KMS-11 (cell line): Measurements from ENCODE around the gene IFNA5.

Source experiments
- H2AFZ ChIP-seq: fragments of 200-600 bp; sonication (generic); 2 replicates; pipeline ENCODE4 v1.6.1; 2016; ENCODE audit warnings: antibody characterized with exemption, mixed run types, low read depth
- H3K27ac ChIP-seq: fragments of 200-600 bp; sonication (generic); 2 replicates; pipeline ENCODE4 v1.6.1; 2016; ENCODE audit warnings: mild to moderate bottlenecking, mixed run types
- H3K27me3 ChIP-seq: fragments of 200-600 bp; sonication (generic); 2 replicates; pipeline ENCODE4 v1.6.1; 2017; ENCODE audit warnings: mild to moderate bottlenecking, low read depth, mixed run types, moderate library complexity; ENCODE audit not compliant: insufficient read depth
- H3K36me3 ChIP-seq: fragments of 200-600 bp; sonication (generic); 2 replicates; pipeline ENCODE4 v1.6.1; 2017; ENCODE audit warnings: mild to moderate bottlenecking, mixed run types; ENCODE audit not compliant: insufficient read depth
- H3K4me1 ChIP-seq: fragments of 200-600 bp; sonication (generic); 2 replicates; pipeline ENCODE4 v1.6.1; 2016; ENCODE audit warnings: mild to moderate bottlenecking, low read depth, mixed run types; ENCODE audit not compliant: poor library complexity, severe bottlenecking
- H3K4me2 ChIP-seq: fragments of 200-600 bp; sonication (generic); 2 replicates; pipeline ENCODE4 v1.7.0; 2016; ENCODE audit warnings: mild to moderate bottlenecking, mixed run types
- H3K4me3 ChIP-seq: fragments of 200-600 bp; sonication (generic); IDR thresholded peaks from 2 replicates; pipeline ENCODE4 v1.6.1; 2017; ENCODE audit warnings: low read depth, low read length, mixed read lengths; ENCODE audit not compliant: insufficient read depth
- H3K79me2 ChIP-seq: fragments of 200-600 bp; sonication (generic); 2 replicates; pipeline ENCODE4 v1.6.1; 2016; ENCODE audit warnings: low read depth, mixed run types; ENCODE audit not compliant: insufficient read depth
- H3K9ac ChIP-seq: fragments of 200-600 bp; sonication (generic); 2 replicates; pipeline ENCODE4 v1.6.1; 2016; ENCODE audit warnings: mild to moderate bottlenecking, mixed run types
- H4K20me1 ChIP-seq: fragments of 200-600 bp; sonication (generic); 2 replicates; pipeline ENCODE4 v1.6.1; 2016; ENCODE audit warnings: mild to moderate bottlenecking, mixed run types; ENCODE audit not compliant: insufficient read depth
- CTCF ChIP-seq: fragments of 200-600 bp; sonication (generic); conservative IDR thresholded peaks from 2 replicates; pipeline ENCODE4 v1.6.1; 2017; ENCODE audit warnings: low read depth, mild to moderate bottlenecking, antibody characterized with exemption, low read length, moderate library complexity, mixed read lengths

The IFNA5 gene

GRCh38 chr9:21281275-21281674 is 23.8 kb downstream of the IFNA5 start:
- H3K36me3 ChIP-seq, result no peaks in the 10 kb centered on the region
- H3K27ac ChIP-seq, result no peak overlapping the region
- H3K79me2 ChIP-seq, result no peaks in the 10 kb centered on the region
- no peaks in the 10 kb centered on the region for H3K4me1 ChIP-seq
- no peaks in the 10 kb centered on the region for H4K20me1 ChIP-seq
- H3K4me2 ChIP-seq, result no peak overlapping the region
- no peak for TF ChIP-seq CTCF
- H3K4me3 ChIP-seq, result no peak overlapping the region
- H3K9ac ChIP-seq, result no peak overlapping the region
- no peaks in the 10 kb centered on the region for H3K27me3 ChIP-seq
- no peak overlapping the region for H2AFZ ChIP-seq

GRCh38 chr9:21268347-21268657 is 36.8 kb downstream of the IFNA5 start:
- no peaks in the 10 kb centered on the region for H3K79me2 ChIP-seq
- H3K27me3 ChIP-seq, result no peaks in the 10 kb centered on the region
- H3K4me3 ChIP-seq, result no peak overlapping the region
- H3K27ac ChIP-seq, result no peak overlapping the region
- no peak overlapping the region for H3K9ac ChIP-seq
- H3K4me1 ChIP-seq, result no peaks in the 10 kb centered on the region
- TF ChIP-seq CTCF, result no peak
- no peaks in the 10 kb centered on the region for H3K36me3 ChIP-seq
- no peaks in the 10 kb centered on the region for H4K20me1 ChIP-seq
- no peak overlapping the region for H2AFZ ChIP-seq
- no peak overlapping the region for H3K4me2 ChIP-seq

DNA sequence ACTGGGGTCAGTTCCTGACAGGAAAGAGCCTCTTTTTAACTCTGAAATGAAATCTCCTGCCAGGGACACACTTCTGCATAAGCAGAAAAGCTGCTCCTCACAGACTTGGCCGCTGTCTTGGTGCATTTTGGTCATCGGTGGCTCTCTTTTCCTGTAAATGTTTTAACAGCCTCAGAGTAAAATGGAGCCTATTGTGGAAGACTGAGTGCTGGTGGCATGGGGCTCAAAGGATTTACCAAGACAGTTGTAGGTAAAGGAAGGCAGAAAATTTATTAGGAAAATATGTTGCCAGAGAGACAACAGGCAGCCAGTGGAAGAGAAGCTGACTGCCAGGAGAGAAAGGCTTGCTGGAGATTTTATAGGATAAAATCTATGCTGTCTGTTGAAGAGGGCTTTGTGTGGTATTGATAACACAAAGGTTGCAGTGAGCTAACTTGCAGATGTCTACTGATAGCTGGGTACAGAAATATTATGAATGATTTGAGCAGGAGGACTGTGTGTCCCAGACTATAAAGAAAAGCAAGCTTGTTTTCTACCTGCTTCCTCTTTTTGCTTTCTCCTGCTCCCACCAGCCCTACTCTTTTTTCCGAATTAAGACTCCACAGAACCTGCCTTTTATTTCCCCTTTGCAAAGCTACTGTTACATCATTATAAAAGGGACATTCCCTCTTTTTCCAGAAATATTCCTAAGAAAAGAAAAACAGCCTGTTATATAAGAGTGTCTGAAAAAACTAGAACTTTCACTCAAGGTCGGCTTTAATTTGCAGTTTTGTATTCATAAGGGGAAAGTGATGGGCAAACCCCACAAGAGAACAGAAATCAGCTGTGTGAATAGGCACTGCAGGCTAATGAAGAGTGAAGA is 37.4 kb downstream of the IFNA5 start:
- no peak overlapping the region for H3K9ac ChIP-seq
- no peak overlapping the region for H3K4me3 ChIP-seq
- no peaks in the 10 kb centered on the region for H3K4me1 ChIP-seq
- no peak overlapping the region for H3K27ac ChIP-seq
- TF ChIP-seq CTCF, result no peak
- H2AFZ ChIP-seq, result no peak overlapping the region
- H3K79me2 ChIP-seq, result no peaks in the 10 kb centered on the region
- H3K4me2 ChIP-seq, result no peak overlapping the region
- H3K27me3 ChIP-seq, result no peaks in the 10 kb centered on the region
- no peaks in the 10 kb centered on the region for H3K36me3 ChIP-seq
- no peaks in the 10 kb centered on the region for H4K20me1 ChIP-seq

DNA sequence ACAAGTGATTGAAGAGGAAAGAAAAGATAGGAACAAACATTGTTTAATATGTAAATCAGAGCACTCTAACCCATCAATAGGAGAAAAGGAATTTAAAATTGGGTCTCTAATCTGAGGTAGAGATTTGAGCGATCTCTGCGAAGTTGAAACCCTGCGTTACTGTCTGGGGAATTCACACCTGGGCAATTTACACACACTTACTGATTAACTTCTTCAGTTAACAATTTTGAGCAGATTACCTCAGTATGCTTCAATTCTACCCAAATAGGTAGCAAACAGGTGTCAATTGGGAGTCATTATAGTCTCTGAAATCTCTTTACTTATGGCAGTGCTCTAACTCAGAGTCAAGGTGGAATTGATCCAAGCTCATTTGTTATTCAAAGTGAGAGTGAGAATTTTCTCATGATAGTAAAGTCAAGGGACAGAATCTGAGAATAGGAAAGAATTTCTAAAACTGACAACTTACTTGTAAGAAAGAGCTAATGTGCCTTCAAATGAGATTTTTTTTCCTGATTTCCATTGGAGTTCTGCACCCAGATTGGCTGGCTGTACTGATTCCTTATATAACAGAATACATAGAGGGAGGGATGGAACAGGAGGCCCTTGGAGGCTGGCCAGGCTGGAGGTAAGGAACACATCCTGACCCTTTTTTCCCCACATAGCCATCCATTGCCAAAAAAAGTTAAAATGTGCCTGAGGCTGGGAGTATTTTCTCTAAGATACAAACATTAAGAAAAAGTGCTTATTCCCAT is 38.2 kb downstream of the IFNA5 start:
- no peak overlapping the region for H3K27ac ChIP-seq

More for the DNA sequence above, 38.2 kb downstream of the IFNA5 start:
- Histone ChIP-seq H3K79me2 (no peaks in the 10 kb centered on the region), H3K4me1 (no peaks in the 10 kb centered on the region), H3K27me3 (no peaks in the 10 kb centered on the region), H2AFZ (no peak overlapping the region), H3K36me3 (no peaks in the 10 kb centered on the region), H3K9ac (no peak overlapping the region), H3K4me2 (no peak overlapping the region), H4K20me1 (no peaks in the 10 kb centered on the region), H3K4me3 (no peak overlapping the region)
- TF ChIP-seq CTCF, result no peak
